Hematopoietic multipotent progenitor cell treated with erythropoietin and hydrocortisone succinate and interleukin-3 and kit ligand, for 17 days (in vitro differentiated cells): ENCODE data around the gene TEX101.
"Not testable (repeated sequence)": the region's sequence is repeated elsewhere in the genome, so short reads cannot be mapped to it uniquely, and the experiment has no call there.

Experiments used
- DNase-seq: peaks from one replicate; pipeline ENCODE4 v3.0.0-alpha.2; 2015; ENCODE audit warnings: low spot score

Gene TEX101, protein sequence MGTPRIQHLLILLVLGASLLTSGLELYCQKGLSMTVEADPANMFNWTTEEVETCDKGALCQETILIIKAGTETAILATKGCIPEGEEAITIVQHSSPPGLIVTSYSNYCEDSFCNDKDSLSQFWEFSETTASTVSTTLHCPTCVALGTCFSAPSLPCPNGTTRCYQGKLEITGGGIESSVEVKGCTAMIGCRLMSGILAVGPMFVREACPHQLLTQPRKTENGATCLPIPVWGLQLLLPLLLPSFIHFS

DNA sequence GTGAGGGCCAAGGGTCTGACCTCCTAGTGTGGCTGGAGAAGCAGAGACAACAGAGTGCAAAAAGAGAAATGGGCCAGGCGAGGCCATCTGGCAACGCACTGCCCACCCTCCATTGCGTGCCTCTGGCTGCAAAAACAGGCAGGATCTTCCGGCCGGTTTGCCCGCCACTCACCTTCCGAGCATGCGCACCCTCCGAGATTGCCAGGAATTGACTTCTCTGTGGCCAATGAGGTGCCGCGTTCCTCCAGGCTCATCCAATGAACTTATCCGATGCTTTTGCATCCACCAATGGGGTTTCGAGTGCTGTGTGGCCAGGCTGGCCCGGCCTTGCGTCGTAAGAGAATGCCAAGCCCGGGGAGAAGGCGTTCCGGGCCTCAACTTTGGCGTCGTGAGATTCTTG is at the start of gene TEX101:
Gene TEX101 (plus strand): TSS at position 337 of the 400 bp plus-strand sequence. CDS start 1,030 bp downstream, outside the sequence.
- no peak for DNase-seq

GRCh38 chr19:43365677-43366076 is 49.0 kb upstream of the TEX101 start:
- not testable (repeated sequence) for DNase-seq

- no peak for DNase-seq
Measured at GRCh38 chr19:43367822-43368221, 46.9 kb upstream of the TEX101 start.

GRCh38 chr19:43368897-43369296 is 45.8 kb upstream of the TEX101 start:
- not testable (repeated sequence) for DNase-seq

DNA sequence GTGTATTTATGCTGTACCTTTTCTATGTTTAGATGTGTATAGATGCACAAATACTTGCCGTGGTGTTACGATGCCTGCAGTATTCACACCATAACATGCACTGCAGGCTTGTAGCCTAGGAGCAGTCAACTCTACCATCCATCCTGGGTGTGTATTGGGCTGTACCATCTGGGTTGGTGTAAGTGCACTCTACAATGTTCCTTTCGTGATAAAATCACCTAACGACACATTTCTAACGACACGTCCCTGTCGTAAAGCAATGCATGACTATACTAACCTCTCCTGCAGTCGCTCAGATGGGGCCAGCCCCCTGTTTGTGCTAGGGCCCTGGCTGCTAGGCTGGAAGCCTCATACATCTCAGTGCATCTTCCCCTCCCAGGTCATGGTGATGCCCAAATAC is 42.8 kb upstream of the TEX101 start:
- no peak for DNase-seq

DNA sequence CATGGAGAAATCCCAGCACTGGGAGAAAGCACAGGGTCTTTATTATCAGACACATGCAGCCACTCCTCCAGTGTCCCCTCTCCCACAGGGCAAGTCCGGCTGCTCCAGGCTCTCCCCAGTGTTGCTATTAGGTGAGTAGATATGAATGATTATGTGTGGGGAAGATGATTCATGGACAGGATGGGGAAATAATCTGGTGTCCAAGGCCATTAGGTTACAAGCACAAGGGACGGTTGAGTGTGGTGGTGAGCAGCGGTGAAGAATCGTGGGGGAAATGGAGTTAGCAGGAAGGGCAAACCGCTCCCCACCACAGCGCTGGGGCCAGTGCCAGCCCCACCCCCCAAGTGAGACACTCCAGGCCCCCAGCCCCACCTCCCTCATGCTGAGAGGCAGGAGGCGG is 42.2 kb upstream of the TEX101 start:
- no peak for DNase-seq

- not testable (repeated sequence) for DNase-seq
Measured at GRCh38 chr19:43377624-43378023, 37.1 kb upstream of the TEX101 start.

GRCh38 chr19:43380008-43380407 is 34.7 kb upstream of the TEX101 start:
- no peak for DNase-seq

DNA sequence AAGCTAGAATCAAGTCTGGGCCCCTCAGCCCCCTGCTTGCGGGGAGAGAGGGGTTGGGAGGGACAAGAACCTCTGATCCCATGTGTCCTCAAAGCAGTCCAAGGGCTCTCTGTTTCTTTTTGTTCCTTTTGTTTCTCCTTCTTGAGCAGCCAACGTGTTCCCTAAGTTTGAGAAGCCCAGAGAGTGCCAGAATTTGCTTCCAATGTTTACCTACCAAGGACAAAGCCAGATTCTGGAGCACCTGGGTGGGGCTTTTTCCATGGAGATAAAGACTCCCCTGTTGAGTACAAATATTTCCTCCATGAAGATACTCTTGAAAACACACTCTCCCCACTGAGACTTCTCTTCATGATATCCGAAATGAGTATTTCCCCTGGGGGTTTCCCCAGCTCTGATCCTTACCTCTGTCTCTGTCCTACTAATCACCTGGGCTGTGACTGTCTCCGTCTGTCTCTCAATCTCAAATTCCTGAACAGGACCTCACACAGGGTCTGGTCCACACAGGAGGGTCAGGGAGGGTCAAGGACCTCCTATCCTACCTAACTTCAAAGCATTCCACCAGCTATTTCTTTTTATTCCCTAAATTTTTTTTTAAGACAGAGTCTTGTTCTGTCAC is 33.8 kb upstream of the TEX101 start:
- DNase-seq: no peak

DNA sequence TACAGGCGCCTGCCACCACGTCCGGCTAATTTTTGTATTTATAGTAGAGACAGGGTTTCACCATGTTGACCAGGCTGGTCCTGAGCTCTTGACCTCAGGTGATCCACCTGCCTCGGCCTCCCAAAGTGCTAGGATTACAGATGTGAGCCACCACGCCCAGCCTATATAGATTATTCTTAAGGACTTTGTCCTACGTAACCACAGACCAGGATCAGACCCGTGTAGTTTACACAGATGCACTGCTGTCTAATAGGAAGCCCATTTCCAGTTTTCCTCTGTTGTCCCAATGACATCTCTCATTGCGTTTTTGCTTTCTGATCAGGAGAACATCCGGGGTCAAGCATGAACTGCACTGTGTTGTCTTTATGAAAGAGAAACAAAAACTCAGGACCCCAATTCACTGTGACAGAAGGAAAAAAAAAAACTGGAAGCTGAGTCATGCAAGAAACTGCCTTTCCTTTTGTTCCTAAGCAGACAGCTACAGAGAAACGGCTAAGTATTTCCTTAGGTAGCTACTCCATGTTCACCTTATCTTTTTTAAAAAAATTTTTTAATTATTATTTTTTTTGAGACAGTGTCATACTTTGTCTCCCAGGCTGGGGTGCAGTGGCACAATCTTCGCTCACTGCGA is 32.0 kb upstream of the TEX101 start:
- not testable (repeated sequence) for DNase-seq

DNA sequence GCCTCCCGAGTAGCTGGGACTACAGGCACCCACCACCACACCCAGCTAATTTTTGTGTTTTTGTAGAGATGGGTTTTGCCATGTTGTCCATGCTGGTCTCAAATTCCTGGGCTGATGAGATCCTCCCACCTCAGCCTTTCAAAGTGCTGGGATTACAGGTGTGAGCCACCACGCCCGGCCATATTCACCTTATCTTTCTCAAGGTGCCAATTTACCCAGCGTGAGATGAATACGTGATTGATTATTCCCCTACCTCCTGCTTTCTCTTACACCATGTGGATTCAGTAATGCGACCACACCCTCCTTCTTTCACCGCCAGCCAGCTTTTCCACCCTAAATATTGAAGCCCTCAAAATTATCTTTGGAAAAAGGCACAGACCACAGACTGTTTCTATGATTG is 31.4 kb upstream of the TEX101 start:
- not testable (repeated sequence) for DNase-seq

DNA sequence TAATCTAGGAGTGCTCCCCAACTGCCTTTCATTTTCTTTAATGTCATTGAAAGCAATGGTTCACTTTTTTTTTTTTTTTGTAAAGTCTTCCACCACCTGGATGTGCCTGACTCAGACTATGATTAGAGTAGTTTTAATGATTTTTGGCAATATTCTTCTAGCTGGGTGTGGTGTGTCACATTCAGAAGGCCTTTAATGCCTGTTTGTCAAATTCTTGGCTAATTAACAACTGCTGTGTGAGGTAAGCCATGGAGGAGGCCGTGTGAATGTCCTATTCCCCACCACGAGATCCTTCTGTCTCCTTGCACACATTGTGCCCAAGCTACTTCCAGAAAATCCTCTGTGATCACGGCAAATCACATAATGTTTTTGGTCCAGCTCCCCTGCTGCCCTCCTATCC is 30.9 kb upstream of the TEX101 start:
- not testable (repeated sequence) for DNase-seq

DNA sequence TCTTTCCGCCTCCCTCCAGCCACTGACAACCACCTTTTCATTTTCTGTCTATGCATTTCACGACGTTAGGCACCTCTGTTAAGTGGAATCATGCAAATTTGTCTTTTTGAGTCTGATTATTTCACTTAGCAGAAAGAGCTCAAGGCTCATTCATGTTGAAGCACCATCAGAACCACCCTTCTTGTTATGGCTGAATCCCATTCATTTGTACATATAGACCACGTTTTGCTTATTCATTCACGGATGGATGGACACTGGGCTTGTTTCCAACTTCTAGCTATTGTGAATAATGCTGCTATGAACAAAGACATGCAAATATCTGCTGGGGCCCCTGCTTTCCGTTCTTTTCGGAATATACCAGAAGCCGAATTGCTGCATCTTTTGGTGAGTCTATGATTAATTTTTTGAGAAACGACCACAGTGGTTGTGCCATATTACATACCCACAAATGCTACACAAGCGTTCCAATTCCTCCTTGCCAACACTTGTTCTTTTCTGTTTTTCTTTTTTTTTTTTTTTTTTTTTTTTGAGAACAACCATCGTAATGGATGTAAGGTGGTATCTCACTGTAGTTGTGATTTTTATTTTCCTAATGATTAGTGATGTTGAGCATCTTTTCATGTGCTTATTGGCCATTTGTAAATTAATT is 23.7 kb upstream of the TEX101 start:
- not testable (repeated sequence) for DNase-seq

GRCh38 chr19:43391552-43391935 is 23.1 kb upstream of the TEX101 start:
- DNase-seq: not testable (repeated sequence)

DNA sequence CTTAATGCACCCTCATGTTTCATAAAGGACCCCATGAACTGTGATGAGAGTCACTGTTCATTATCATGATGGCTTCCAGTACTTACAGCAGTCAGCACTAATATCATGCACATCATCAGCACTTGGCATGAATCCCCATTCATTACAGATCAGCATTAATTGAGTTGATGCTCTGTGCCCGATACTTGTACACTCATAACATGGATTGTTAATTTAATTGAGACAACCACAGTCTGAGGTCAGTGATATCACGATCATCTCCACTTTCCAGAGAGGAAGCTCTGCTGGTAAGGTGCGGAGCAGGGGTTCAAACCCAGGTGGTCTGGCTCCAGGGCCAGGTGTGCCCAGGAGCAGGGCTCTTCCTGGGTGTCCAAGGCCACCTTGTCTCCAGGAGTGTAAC is 21.2 kb upstream of the TEX101 start:
- DNase-seq: not testable (repeated sequence)

- DNase-seq: no peak
Measured at GRCh38 chr19:43395561-43395960, 19.1 kb upstream of the TEX101 start.

- no peak for DNase-seq
Measured at GRCh38 chr19:43406297-43406696, 8.4 kb upstream of the TEX101 start.

DNA sequence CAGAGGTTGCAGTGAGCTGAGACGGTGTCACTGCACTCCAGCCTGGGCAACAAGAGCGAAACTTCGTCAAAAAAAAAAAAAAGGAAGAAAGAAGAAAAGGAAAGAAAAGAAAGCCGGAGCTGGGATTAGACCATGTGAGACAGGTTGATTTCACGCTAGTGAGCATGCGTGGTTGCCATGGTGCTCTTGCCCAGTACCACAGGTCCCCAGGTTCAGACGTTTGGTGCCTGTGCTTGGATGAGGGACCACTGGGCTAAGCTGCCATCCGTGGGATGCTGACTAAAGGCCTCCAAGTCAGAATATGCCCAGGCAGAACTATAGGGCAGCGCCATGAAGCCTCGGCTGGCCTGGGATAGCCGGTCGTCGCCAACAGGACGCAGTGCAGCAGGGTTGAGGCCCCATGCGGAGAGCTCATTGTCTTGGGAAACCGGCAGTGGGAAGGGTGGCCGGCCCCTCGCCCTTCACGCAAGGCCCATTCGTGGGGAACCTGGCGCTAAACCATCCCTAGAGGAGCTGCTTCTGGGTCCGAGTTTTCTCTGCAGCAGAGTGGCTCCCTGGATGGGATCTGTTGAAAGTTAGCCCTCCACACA is 7.2 kb upstream of the TEX101 start:
- DNase-seq: no peak

DNA sequence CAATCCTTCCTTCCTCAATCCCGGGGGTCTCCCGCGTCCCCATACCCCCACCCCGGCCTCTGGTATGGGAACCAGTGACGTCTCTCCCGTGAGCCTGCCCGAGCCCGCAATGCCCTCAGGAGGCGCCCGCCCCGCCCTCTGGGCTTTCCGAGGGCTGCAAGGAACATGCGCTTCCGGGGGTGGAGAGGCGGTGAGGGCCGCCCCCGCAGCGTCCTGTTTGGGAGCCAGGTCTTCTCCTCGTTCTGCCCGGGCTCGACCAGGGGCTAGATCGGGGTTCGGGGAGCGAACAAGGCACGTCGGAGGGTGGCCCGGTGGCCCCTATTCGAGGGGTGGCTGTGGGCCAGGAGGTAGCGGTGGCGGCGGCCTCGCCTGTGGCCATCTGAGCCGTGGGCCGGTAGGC is 6.6 kb upstream of the TEX101 start:
- no peak for DNase-seq

GRCh38 chr19:43409415-43409814 is 5.3 kb upstream of the TEX101 start:
- DNase-seq: no peak

- DNase-seq: no peak
Measured at GRCh38 chr19:43412441-43412840, 2.2 kb upstream of the TEX101 start.

GRCh38 chr19:43416951-43417623 is 2.4 kb downstream of the TEX101 start:
- DNase-seq: no peak
